ENCODE measurements around the gene ZNF598.

The ZNF598 gene

DNA sequence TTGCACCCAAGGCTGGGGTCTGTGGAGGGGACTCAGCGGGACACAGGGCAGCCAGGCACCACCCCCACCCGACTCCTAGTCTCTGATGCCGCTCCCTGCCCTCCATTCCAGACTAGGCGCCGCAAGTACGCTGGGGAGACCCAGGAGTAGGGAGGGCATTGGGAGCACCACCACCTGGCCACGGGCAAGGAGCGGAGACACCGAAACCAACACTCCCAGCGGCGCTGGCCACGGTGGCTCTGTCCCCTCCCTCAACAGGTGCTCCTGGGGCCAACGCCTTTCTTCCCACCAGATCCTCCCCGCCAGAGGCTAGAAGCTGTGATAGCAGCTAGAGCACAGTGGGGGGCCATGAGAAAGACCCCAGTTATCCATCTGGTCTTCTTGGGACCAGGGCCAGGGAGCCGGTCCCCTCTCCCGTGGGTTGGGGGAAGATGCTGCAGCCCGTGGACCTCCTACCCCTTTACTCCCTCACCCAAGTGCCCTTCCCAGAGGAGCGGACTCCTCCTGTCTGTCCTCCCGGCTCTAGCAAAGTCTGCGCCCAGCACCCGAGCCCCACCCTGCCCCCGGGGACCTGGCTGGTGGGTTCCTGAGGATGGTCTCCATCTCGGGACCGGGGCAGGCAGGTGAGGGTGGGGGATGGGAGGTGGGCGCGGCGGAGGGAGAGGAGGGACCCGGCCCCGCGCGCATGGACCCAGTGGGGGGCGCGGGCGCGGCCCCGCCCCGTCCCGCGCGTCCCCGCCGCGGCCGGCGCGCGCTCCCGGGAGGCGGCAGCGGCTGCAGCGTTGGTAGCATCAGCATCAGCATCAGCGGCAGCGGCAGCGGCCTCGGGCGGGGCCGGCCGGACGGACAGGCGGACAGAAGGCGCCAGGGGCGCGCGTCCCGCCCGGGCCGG lies 20.2 kb downstream of the ZNF598 start, which contains the start of gene SYNGR3:
Gene SYNGR3 (plus strand): TSS at position 762 of the 892 bp plus-strand sequence. CDS start 133 bp downstream, outside the sequence.
- H3K9me3 ChIP-seq (ENCODE audit: control insufficient read depth, insufficient read depth, low read length), result peaks cover 5% of the 10 kb centered on the region; the same call in 1 of the 2 replicates
- peak within 1 kb of the TSS; percentile 100 for H3K4me2 ChIP-seq (ENCODE audit: low read length)
- H3F3A ChIP-seq (ENCODE audit: control insufficient read depth, insufficient read depth), result peaks cover 27% of the 10 kb centered on the region
- peaks cover 14% of the 10 kb centered on the region for H3K79me2 ChIP-seq (ENCODE audit: control insufficient read depth, low read length)
- H3K36me3 ChIP-seq (ENCODE audit: control insufficient read depth, low read length), result peaks cover 30% of the 10 kb centered on the region
- TF ChIP-seq, protein P1, sequence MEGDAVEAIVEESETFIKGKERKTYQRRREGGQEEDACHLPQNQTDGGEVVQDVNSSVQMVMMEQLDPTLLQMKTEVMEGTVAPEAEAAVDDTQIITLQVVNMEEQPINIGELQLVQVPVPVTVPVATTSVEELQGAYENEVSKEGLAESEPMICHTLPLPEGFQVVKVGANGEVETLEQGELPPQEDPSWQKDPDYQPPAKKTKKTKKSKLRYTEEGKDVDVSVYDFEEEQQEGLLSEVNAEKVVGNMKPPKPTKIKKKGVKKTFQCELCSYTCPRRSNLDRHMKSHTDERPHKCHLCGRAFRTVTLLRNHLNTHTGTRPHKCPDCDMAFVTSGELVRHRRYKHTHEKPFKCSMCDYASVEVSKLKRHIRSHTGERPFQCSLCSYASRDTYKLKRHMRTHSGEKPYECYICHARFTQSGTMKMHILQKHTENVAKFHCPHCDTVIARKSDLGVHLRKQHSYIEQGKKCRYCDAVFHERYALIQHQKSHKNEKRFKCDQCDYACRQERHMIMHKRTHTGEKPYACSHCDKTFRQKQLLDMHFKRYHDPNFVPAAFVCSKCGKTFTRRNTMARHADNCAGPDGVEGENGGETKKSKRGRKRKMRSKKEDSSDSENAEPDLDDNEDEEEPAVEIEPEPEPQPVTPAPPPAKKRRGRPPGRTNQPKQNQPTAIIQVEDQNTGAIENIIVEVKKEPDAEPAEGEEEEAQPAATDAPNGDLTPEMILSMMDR (IDR thresholded peaks at IDR 0.05; ENCODE audit: low read depth, low read length, poor library complexity, severe bottlenecking), result no peak
- TF ChIP-seq EZH2phosphoT487 (IDR thresholded peaks at IDR 0.05; ENCODE audit: borderline replicate concordance, low read length), result 0 out of 2 replicates have a peak, but pooled peaks have one; percentile 59
- no peaks in the 10 kb centered on the region for H3K9me2 ChIP-seq (replicated peaks; ENCODE audit: control insufficient read depth, low read length)
- peaks cover 56% of the 10 kb centered on the region for H3K4me1 ChIP-seq (ENCODE audit: control insufficient read depth, low read length)
- H3K27me3 ChIP-seq (ENCODE audit: control insufficient read depth, low read length), result peaks cover 19% of the 10 kb centered on the region
- peak within 1 kb of the TSS; percentile 77 for H3K27ac ChIP-seq (ENCODE audit: low read depth, low read length)
- H3K4me3 ChIP-seq (ENCODE audit: low read length), result peak within 1 kb of the TSS; percentile 93
- H4K20me1 ChIP-seq (ENCODE audit: control insufficient read depth, insufficient read depth, low read depth, low read length), result no peaks in the 10 kb centered on the region

DNA sequence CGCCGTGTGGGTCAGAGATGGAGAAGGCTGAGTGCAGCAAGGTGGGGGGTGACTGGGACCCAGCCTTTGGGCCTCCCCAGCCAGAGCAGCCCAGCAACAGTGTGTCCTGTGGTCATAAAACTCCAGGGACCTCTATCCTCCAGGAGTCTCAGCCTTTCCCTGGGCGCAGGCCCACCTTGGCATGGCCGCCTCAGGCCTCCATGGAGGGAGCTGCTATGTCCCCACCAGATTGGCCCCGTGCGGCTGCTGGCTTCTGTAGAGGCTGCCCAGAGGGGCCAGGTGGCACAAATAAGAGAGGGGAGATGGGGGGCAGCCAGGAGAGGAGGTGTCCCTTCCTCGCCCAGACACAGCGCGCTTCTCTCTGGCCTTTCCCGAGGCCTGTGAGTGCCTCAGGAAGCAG lies 22.4 kb downstream of the ZNF598 start:
- Histone ChIP-seq H3K4me1 (ENCODE audit: control insufficient read depth, low read length) (peaks cover 40% of the 10 kb centered on the region), H3K4me2 (ENCODE audit: low read length) (no peak overlapping the region), H3K36me3 (ENCODE audit: control insufficient read depth, low read length) (peaks cover 27% of the 10 kb centered on the region), H3K79me2 (ENCODE audit: control insufficient read depth, low read length) (peaks cover 17% of the 10 kb centered on the region), H4K20me1 (ENCODE audit: control insufficient read depth, insufficient read depth, low read depth, low read length) (no peaks in the 10 kb centered on the region), H3F3A (ENCODE audit: control insufficient read depth, insufficient read depth) (peaks cover 18% of the 10 kb centered on the region), H3K27me3 (ENCODE audit: control insufficient read depth, low read length) (peaks cover 34% of the 10 kb centered on the region), H3K4me3 (ENCODE audit: low read length) (no peak overlapping the region), H3K9me3 (ENCODE audit: control insufficient read depth, insufficient read depth, low read length) (no peaks in the 10 kb centered on the region), H3K9me2 (replicated peaks; ENCODE audit: control insufficient read depth, low read length) (no peaks in the 10 kb centered on the region), H3K27ac (ENCODE audit: low read depth, low read length) (no peak overlapping the region)
- TF ChIP-seq, protein P1 (IDR thresholded peaks at IDR 0.05; ENCODE audit: low read depth, low read length, poor library complexity, severe bottlenecking), result no peak
- no peak for TF ChIP-seq EZH2phosphoT487 (IDR thresholded peaks at IDR 0.05; ENCODE audit: borderline replicate concordance, low read length)

DNA sequence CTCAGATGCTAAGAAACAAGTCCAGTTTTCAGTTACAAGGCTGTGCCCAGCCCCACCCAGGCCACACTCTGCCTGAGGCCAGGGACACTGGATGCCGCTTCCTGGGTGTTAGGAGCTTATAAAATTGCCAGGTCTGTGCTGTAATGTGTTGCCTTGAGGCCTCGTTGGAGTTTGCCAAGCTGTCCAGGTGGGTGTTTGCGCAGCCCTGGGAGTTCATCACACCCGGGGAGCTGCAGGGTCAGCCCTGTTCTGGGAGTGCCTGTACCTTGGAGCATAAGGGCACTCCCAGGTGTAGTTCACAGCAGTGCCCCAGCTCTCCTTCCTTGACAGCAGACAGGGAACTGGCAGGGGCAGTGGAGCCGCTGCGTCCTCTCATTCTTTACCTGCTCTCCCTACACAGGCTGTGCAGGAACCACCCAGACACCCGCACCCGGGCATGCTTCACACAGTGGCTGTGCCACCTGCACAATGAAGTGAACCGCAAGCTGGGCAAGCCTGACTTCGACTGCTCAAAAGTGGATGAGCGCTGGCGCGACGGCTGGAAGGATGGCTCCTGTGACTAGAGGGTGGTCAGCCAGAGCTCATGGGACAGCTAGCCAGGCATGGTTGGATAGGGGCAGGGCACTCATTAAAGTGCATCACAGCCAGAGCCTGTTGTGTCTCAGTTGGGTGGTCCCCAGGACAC lies 24.0 kb downstream of the ZNF598 start:
- peaks cover 45% of the 10 kb centered on the region for H3K27me3 ChIP-seq (ENCODE audit: control insufficient read depth, low read length)
- peak overlapping the region; percentile 99 for H3K4me2 ChIP-seq (ENCODE audit: low read length)
- H3K27ac ChIP-seq (ENCODE audit: low read depth, low read length), result no peak overlapping the region
- peaks cover 17% of the 10 kb centered on the region for H3K79me2 ChIP-seq (ENCODE audit: control insufficient read depth, low read length)
- H4K20me1 ChIP-seq (ENCODE audit: control insufficient read depth, insufficient read depth, low read depth, low read length), result no peaks in the 10 kb centered on the region
- peaks cover 34% of the 10 kb centered on the region for H3K4me1 ChIP-seq (ENCODE audit: control insufficient read depth, low read length)
- no peak for TF ChIP-seq EZH2phosphoT487 (IDR thresholded peaks at IDR 0.05; ENCODE audit: borderline replicate concordance, low read length)
- TF ChIP-seq, protein P1 (IDR thresholded peaks at IDR 0.05; ENCODE audit: low read depth, low read length, poor library complexity, severe bottlenecking), result no peak
- H3K9me2 ChIP-seq (replicated peaks; ENCODE audit: control insufficient read depth, low read length), result no peaks in the 10 kb centered on the region
- peaks cover 27% of the 10 kb centered on the region for H3K36me3 ChIP-seq (ENCODE audit: control insufficient read depth, low read length)
- H3K4me3 ChIP-seq (ENCODE audit: low read length), result peak overlapping the region; percentile 98
- H3F3A ChIP-seq (ENCODE audit: control insufficient read depth, insufficient read depth), result peaks cover 17% of the 10 kb centered on the region
- H3K9me3 ChIP-seq (ENCODE audit: control insufficient read depth, insufficient read depth, low read length), result no peaks in the 10 kb centered on the region
